Kidney capillary endothelial cell (primary cell): ENCODE data around the gene NUP98.
"Not testable (repeated sequence)": the region's sequence is repeated elsewhere in the genome, so short reads cannot be mapped to it uniquely, and the experiment has no call there.

Source experiments
- DNase-seq: peaks from one replicate; pipeline ENCODE4 v3.0.0-alpha.2; 2018; ENCODE audit warnings: low spot score

Gene NUP98

GRCh38 chr11:3799143-3799542 lies 1.8 kb upstream of the NUP98 start:
- DNase-seq, result no peak

- DNase-seq, result peak; percentile 24
Observed at GRCh38 chr11:3796801-3797328, 489 bp downstream of the NUP98 start.

- DNase-seq, result no peak
Observed at GRCh38 chr11:3796346-3796745, 1.0 kb downstream of the NUP98 start.

GRCh38 chr11:3796002-3796311 lies 1.4 kb downstream of the NUP98 start:
- DNase-seq, result no peak

- DNase-seq, result no peak
Observed at GRCh38 chr11:3795131-3796001, 2.0 kb downstream of the NUP98 start.

GRCh38 chr11:3794387-3794786 lies 3.0 kb downstream of the NUP98 start:
- not testable (repeated sequence) for DNase-seq

- DNase-seq, result peak; percentile 20
Observed at GRCh38 chr11:3786781-3787428, 10.4 kb downstream of the NUP98 start.

GRCh38 chr11:3783611-3784010 lies 13.7 kb downstream of the NUP98 start:
- DNase-seq, result no peak

- DNase-seq, result no peak
Observed at GRCh38 chr11:3782963-3783362, 14.4 kb downstream of the NUP98 start.

- no peak for DNase-seq
Observed at GRCh38 chr11:3781423-3781822, 15.9 kb downstream of the NUP98 start.

GRCh38 chr11:3775736-3776406 lies 21.5 kb downstream of the NUP98 start:
- DNase-seq, result no peak

- no peak for DNase-seq
Observed at GRCh38 chr11:3773180-3773579, 24.2 kb downstream of the NUP98 start.

- no peak for DNase-seq
Observed at GRCh38 chr11:3767536-3767935, 29.8 kb downstream of the NUP98 start.

GRCh38 chr11:3766836-3767235 lies 30.5 kb downstream of the NUP98 start:
- not testable (repeated sequence) for DNase-seq

GRCh38 chr11:3764266-3764665 lies 33.1 kb downstream of the NUP98 start:
- no peak for DNase-seq

GRCh38 chr11:3755151-3755550 lies 42.2 kb downstream of the NUP98 start:
- DNase-seq, result no peak

- DNase-seq, result no peak
Observed at GRCh38 chr11:3753110-3753509, 44.2 kb downstream of the NUP98 start.

GRCh38 chr11:3747704-3748103 lies 49.6 kb downstream of the NUP98 start:
- DNase-seq, result no peak

GRCh38 chr11:3745161-3745560 lies 52.2 kb downstream of the NUP98 start:
- no peak for DNase-seq

GRCh38 chr11:3738723-3739122 lies 58.6 kb downstream of the NUP98 start:
- no peak for DNase-seq

- DNase-seq, result no peak
Observed at GRCh38 chr11:3738241-3738640, 59.1 kb downstream of the NUP98 start.

GRCh38 chr11:3737386-3737933 lies 59.9 kb downstream of the NUP98 start:
- no peak for DNase-seq

GRCh38 chr11:3736816-3737215 lies 60.5 kb downstream of the NUP98 start:
- DNase-seq, result no peak
